ENCODE data around the gene ATAD3A. TPM values are rescaled to one million over a fixed set of nuclear protein-coding genes. Genes with fewer than 3 reads are reported as not detected.
"Not testable (repeated sequence)": the region's sequence is repeated elsewhere in the genome, so short reads cannot be mapped to it uniquely, and the experiment has no call there.

The ATAD3A gene
- total and polyA plus RNA-seq, 2 experiments from 2014 or later = 61.7 to 77.9 TPM

GRCh38 chr1:1553821-1554494 is 42.0 kb downstream of the ATAD3A start:
- no peaks in the 10 kb centered on the region for H3K4me1 ChIP-seq (ENCODE audit: low read depth)
- H3K27me3 ChIP-seq = no peaks in the 10 kb centered on the region
- H3K27ac ChIP-seq = no peak overlapping the region
- DNase-seq (ENCODE audit: low read depth in 1 of 2, low spot score in 1 of 2) = no peak
- H3K4me3 ChIP-seq = no peak overlapping the region
- H3K36me3 ChIP-seq = no peaks in the 10 kb centered on the region
- no peak for TF ChIP-seq CTCF (IDR thresholded peaks at IDR 0.05; ENCODE audit: low read depth, low read length)
- no peaks in the 10 kb centered on the region for H3K9me3 ChIP-seq (ENCODE audit: low read depth)

DNA sequence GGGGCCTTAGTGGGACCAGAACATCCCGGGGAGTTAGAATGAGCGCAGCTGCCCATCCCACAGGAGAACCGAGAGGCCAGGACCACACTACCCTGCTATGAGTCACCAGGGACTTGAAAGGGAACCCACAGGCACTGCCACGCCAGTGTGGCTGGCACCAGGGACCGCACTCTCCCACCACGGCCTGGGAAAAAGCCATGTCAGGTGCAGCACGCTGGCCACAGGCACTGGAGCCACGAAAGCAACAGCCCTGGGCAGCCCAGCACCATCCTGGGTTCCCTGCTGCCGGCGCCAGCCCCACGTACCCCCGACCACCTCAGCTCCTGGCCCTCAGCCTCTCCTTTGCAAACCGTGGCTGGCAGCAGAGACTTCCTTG is 42.6 kb downstream of the ATAD3A start:
- Histone ChIP-seq H3K27ac (no peak overlapping the region), H3K27me3 (no peaks in the 10 kb centered on the region), H3K36me3 (no peaks in the 10 kb centered on the region), H3K4me1 (ENCODE audit: low read depth) (no peaks in the 10 kb centered on the region), H3K9me3 (ENCODE audit: low read depth) (no peaks in the 10 kb centered on the region), H3K4me3 (no peak overlapping the region)
- no peak for TF ChIP-seq CTCF (IDR thresholded peaks at IDR 0.05; ENCODE audit: low read depth, low read length)
- no peak for DNase-seq (ENCODE audit: low read depth in 1 of 2, low spot score in 1 of 2)

DNA sequence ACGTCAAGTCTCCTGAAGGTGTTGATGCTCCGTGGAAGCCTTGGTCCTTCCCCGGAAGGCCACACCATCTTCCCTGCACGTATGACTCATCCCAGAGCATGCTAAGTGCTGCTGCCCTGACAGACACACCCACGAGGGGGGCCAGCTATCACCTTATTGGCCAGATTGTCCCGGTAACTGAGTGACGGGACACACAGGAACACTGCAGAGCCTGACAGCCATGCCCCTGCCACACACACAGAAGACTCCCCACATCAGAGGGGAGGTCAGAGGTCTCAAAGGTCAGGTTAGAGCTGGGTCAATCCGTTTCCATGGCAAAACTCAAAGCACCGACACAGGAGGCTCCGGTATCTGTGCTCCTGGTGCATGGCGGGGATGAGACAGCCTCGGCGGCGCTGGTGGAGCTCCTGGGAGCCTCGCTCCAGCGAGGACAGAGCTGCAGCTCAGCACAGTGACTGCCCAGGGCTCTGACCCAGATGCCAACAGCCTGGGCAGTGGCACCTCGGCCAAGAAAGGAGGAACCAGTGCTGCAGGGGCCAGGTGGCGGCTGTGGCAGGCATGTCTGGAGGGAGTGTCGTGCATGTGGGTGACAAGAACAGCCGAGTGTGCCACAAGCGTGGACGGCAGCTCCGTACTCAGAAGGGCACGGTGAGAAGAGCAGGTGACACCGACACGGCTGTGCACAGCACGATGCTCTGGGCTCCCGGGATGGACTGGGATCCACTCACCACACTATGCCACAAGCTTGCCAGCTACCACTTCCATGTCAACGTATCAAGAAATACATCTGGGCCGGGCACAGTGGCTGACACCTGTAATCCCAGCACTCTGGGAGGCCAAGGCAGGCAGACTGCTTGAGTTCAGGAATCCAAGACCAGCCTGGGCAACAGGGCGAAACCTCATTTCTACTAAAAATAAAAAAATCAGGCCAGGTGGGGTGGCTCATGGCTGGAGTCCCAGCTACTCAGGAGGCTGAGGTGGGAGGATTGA is 43.3 kb downstream of the ATAD3A start:
- H3K27ac ChIP-seq = no peak overlapping the region
- no peaks in the 10 kb centered on the region for H3K27me3 ChIP-seq
- no peaks in the 10 kb centered on the region for H3K36me3 ChIP-seq
- H3K4me1 ChIP-seq (ENCODE audit: low read depth) = no peaks in the 10 kb centered on the region
- H3K4me3 ChIP-seq = no peak overlapping the region
- no peak for TF ChIP-seq CTCF (IDR thresholded peaks at IDR 0.05; ENCODE audit: low read depth, low read length)
- DNase-seq (ENCODE audit: low read depth in 1 of 2, low spot score in 1 of 2) = peak in 1 of 2 donors; percentile 77
- H3K9me3 ChIP-seq (ENCODE audit: low read depth) = no peaks in the 10 kb centered on the region

DNA sequence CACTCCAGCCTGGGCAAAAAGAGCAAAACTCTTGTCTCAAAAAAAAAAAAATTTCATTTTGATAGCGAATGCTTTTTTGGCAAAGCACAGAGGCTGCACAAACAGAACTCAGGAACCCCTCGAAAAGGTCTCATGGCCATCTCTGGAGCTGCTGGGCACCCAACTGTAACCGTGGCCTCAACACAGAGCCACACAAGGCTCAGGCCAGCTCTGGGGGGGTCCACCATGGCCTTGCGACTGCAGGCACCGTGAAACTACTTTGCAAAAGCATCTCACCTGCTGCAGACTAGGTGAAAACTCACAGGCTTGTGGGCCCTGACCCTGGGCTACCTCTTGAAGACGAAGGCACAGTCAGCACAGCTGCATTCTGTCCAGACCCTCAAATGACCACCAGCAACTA is 44.5 kb downstream of the ATAD3A start:
- Histone ChIP-seq H3K36me3 (peaks cover 3% of the 10 kb centered on the region), H3K27me3 (no peaks in the 10 kb centered on the region), H3K9me3 (ENCODE audit: low read depth) (no peaks in the 10 kb centered on the region), H3K27ac (no peak overlapping the region), H3K4me1 (ENCODE audit: low read depth) (no peaks in the 10 kb centered on the region), H3K4me3 (no peak overlapping the region)
- no peak for TF ChIP-seq CTCF (IDR thresholded peaks at IDR 0.05; ENCODE audit: low read depth, low read length)
- DNase-seq (ENCODE audit: low read depth in 1 of 2, low spot score in 1 of 2) = no peak

GRCh38 chr1:1556961-1557360 is 45.0 kb downstream of the ATAD3A start:
- H3K36me3 ChIP-seq; H3K27ac ChIP-seq; H3K4me1 ChIP-seq (ENCODE audit: low read depth); H3K9me3 ChIP-seq (ENCODE audit: low read depth); H3K4me3 ChIP-seq; H3K27me3 ChIP-seq; DNase-seq (ENCODE audit: low read depth in 1 of 2, low spot score in 1 of 2): not testable (repeated sequence)

- H3K27ac ChIP-seq; H3K4me3 ChIP-seq; H3K4me1 ChIP-seq (ENCODE audit: low read depth); DNase-seq (ENCODE audit: low read depth in 1 of 2, low spot score in 1 of 2); H3K9me3 ChIP-seq (ENCODE audit: low read depth); H3K27me3 ChIP-seq: not testable (repeated sequence)
- H3K36me3 ChIP-seq = peaks cover 12% of the 10 kb centered on the region
Measured at GRCh38 chr1:1557688-1558087, 45.7 kb downstream of the ATAD3A start.
